Measurements from ENCODE around the gene HPS5. TPM values are rescaled to one million over a fixed set of nuclear protein-coding genes. Genes with fewer than 3 reads are reported as not detected.

The HPS5 gene
- total RNA-seq, 2 experiments from 2014 or later, result 8.8 to 9.3 TPM

- peaks cover 43% of the 10 kb centered on the region for H3K36me3 ChIP-seq (ENCODE audit: insufficient read depth, low read length)
- H3K36me3 Mint-ChIP-seq (ENCODE audit: low read depth), result peaks cover 73% of the 10 kb centered on the region
- H3K4me3 ChIP-seq (ENCODE audit: low read length), result no peak overlapping the region
- POLR2A ChIA-PET, result no interaction called here
- H3K9me3 Mint-ChIP-seq, result no peaks in the 10 kb centered on the region
- H3K27me3 Mint-ChIP-seq, result no peaks in the 10 kb centered on the region
- TF ChIP-seq, protein P1, sequence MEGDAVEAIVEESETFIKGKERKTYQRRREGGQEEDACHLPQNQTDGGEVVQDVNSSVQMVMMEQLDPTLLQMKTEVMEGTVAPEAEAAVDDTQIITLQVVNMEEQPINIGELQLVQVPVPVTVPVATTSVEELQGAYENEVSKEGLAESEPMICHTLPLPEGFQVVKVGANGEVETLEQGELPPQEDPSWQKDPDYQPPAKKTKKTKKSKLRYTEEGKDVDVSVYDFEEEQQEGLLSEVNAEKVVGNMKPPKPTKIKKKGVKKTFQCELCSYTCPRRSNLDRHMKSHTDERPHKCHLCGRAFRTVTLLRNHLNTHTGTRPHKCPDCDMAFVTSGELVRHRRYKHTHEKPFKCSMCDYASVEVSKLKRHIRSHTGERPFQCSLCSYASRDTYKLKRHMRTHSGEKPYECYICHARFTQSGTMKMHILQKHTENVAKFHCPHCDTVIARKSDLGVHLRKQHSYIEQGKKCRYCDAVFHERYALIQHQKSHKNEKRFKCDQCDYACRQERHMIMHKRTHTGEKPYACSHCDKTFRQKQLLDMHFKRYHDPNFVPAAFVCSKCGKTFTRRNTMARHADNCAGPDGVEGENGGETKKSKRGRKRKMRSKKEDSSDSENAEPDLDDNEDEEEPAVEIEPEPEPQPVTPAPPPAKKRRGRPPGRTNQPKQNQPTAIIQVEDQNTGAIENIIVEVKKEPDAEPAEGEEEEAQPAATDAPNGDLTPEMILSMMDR (IDR thresholded peaks at IDR 0.05), result no peak
- no peaks in the 10 kb centered on the region for H3K27me3 ChIP-seq (ENCODE audit: control insufficient read depth in 1 of 2, insufficient read depth in 2 of 2, low read length in 2 of 2)
- no peaks in the 10 kb centered on the region for H3K4me1 ChIP-seq (ENCODE audit: insufficient read depth, low read length)
- intact Hi-C loops (cut with DNase I, micrococcal nuclease), result no loop called here
- DNase-seq, result no peak
- CTCF ChIA-PET, result no interaction called here
- no peak overlapping the region for H3K27ac Mint-ChIP-seq
- no peak overlapping the region for H3K27ac ChIP-seq (ENCODE audit: low read depth in 1 of 2, low read length in 2 of 2)
- no peak overlapping the region for H3K4me3 Mint-ChIP-seq
- no peaks in the 10 kb centered on the region for H3K9me3 ChIP-seq (ENCODE audit: control insufficient read depth in 1 of 2, insufficient read depth in 1 of 2, low read length in 2 of 2)
- H3K4me1 Mint-ChIP-seq (ENCODE audit: low read depth), result no peaks in the 10 kb centered on the region
- ATAC-seq (ENCODE audit: poor library complexity), result no peak
Measured at GRCh38 chr11:18312012-18312411, 9.9 kb downstream of the HPS5 start.

DNA sequence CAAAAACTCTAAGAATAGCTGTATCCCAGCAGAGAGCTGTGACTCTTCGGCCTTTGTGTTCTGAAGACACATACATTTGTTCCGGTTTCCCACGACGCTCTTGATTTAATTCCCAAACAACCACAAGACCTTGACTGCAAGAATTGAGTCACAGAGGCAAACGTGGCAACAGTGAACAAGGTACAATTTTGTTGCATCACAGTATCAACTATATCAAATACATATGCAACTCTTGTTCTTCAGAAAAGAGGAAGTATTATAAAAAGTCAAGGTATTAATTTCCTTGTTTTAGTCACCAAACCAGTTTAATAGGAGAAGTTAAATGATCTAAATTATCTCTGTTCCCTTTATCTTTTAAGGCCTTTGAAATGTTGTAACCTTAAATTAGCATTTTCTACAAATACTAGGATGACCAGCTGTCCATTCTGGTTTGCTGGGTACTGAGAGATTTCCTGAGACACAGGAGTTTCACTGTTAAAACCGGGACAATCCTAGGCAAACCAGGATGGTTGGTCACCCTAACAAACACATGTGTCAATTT, 11.1 kb downstream of the HPS5 start:
- no peak overlapping the region for H3K27ac ChIP-seq (ENCODE audit: low read depth in 1 of 2, low read length in 2 of 2)
- no peaks in the 10 kb centered on the region for H3K4me1 Mint-ChIP-seq (ENCODE audit: low read depth)
- intact Hi-C loops (cut with DNase I, micrococcal nuclease), result no loop called here
- H3K4me1 ChIP-seq (ENCODE audit: insufficient read depth, low read length), result no peaks in the 10 kb centered on the region
- peaks cover 54% of the 10 kb centered on the region for H3K36me3 ChIP-seq (ENCODE audit: insufficient read depth, low read length)
- DNase-seq (peak in 3 of 14 experiments; percentile 19 to 48 (median 37)), ATAC-seq (ENCODE audit: poor library complexity) (no peak)
- no peaks in the 10 kb centered on the region for H3K9me3 Mint-ChIP-seq
- H3K4me3 Mint-ChIP-seq, result no peak overlapping the region
- H3K36me3 Mint-ChIP-seq (ENCODE audit: low read depth), result peaks cover 78% of the 10 kb centered on the region
- TF ChIP-seq, protein P1 (IDR thresholded peaks at IDR 0.05), result no peak
- no peak overlapping the region for H3K27ac Mint-ChIP-seq
- ChIA-PET POLR2A (no interaction called here), CTCF (interaction anchor here (0.6 kb wide), 1 partner anchor 299 kb away, joined by 3 read pairs; no protein-coding TSS in a partner anchor)
- H3K9me3 ChIP-seq (ENCODE audit: control insufficient read depth in 1 of 2, insufficient read depth in 1 of 2, low read length in 2 of 2), result no peaks in the 10 kb centered on the region
- H3K27me3 Mint-ChIP-seq, result no peaks in the 10 kb centered on the region
- H3K4me3 ChIP-seq (ENCODE audit: low read length), result no peak overlapping the region
- H3K27me3 ChIP-seq (ENCODE audit: control insufficient read depth in 1 of 2, insufficient read depth in 2 of 2, low read length in 2 of 2), result no peaks in the 10 kb centered on the region

DNA sequence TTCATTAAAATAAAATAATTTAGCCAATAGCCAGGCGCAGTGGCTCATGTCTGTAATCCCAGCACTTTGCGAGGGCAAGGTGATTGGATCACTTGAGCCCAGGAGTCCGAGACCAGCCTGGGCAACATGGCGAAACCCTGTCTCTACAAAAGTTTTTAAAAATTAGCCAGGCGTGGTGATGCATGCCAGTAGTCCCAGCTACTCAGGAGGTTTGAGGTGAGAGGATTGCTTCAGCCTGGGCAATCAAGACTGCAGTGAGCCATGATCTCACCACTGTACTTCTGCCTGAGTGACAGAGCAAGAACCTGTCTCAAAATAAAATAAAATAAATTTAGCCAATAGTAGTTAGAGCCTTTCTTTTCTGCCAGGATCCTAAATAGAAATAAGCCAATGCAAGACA, 12.2 kb downstream of the HPS5 start:
- H3K4me1 Mint-ChIP-seq (ENCODE audit: low read depth), result no peaks in the 10 kb centered on the region
- Histone ChIP-seq H3K9me3 (ENCODE audit: control insufficient read depth in 1 of 2, insufficient read depth in 1 of 2, low read length in 2 of 2) (no peaks in the 10 kb centered on the region), H3K27ac (ENCODE audit: low read depth in 1 of 2, low read length in 2 of 2) (no peak overlapping the region), H3K36me3 (ENCODE audit: insufficient read depth, low read length) (peaks cover 65% of the 10 kb centered on the region), H3K27me3 (ENCODE audit: control insufficient read depth in 1 of 2, insufficient read depth in 2 of 2, low read length in 2 of 2) (no peaks in the 10 kb centered on the region), H3K4me3 (ENCODE audit: low read length) (no peak overlapping the region), H3K4me1 (ENCODE audit: insufficient read depth, low read length) (no peaks in the 10 kb centered on the region)
- ChIA-PET CTCF (no interaction called here), POLR2A (no interaction called here)
- H3K27me3 Mint-ChIP-seq, result no peaks in the 10 kb centered on the region
- intact Hi-C loops (cut with DNase I, micrococcal nuclease), result loop anchor here in 1 of 2 experiments (10.0 kb wide), 1 partner anchor 425 kb away; no protein-coding TSS in a partner anchor
- H3K36me3 Mint-ChIP-seq (ENCODE audit: low read depth), result peaks cover 78% of the 10 kb centered on the region
- no peak overlapping the region for H3K4me3 Mint-ChIP-seq
- no peaks in the 10 kb centered on the region for H3K9me3 Mint-ChIP-seq
- ATAC-seq (ENCODE audit: poor library complexity) (no peak), DNase-seq (no peak)
- no peak overlapping the region for H3K27ac Mint-ChIP-seq
- TF ChIP-seq, protein P1 (IDR thresholded peaks at IDR 0.05), result no peak
